Lower leg skin (tissue), 3 donors: ENCODE measurements around the gene SPATS1.

ENCODE experiments used
- POLR2A ChIP-seq, 2 donors: fragments of 450-650 bp; IDR thresholded peaks; one replicate each; pipeline ENCODE4 v1.6.1; 2016 to 2017; ENCODE audit warnings: antibody characterized with exemption in 2 of 2, mild to moderate bottlenecking in 1 of 2, moderate library complexity in 1 of 2
- TF ChIP-seq, protein P1 (sequence below), 3 donors: fragments of 450-650 bp; IDR thresholded peaks; one replicate each; pipeline ENCODE4 v1.5.1; 2016; ENCODE audit warnings: antibody characterized with exemption in 3 of 3, mild to moderate bottlenecking in 3 of 3, moderate library complexity in 2 of 3

DNA sequence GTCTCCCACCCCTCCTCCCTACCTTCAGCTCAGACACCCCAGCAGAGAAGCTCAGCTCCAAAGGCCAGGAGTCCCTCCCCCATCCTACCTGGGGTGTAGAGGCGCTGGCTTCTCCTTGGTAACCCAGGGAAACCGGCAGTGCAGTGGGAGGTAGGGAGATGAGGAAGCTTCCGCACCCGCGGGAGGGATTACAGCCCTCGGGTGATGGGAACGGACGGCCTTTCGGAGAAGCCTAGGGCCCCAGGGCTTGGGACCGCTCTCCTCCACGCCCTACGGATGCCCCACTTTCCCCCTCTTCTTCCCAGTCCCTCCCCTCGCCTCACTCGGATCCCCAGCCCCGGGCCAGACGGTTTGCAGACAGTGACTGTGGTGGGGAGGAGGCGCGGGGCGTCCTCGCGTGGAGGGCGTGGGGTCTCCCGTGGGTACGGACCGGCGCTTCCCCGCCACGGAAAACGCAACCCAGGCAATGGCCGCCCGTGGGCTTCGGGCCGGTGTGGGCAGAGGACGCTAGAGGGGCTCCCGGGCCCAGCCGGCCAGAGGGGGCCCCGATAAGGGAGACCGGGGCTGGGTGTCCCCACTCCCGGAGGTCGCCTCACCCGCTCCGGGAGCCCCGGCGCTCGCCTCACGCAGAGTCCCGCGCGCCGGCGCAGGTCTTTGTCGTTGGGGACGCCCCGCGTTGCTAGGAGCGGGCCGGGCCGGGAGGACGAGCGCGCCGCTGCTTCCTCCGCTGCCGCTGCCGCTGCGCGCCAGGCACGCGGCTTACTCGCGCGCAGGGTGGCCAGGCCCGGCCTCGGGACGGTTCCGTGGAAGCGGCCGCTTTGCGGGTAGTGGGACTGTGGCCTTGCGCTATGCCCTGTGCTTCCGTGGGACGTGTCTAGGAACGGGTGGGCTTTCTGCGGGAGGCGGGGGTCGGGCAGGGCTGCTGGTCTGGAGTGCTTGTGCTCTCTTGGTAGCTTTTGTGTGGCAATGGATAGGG, 45.1 kb upstream of the SPATS1 start:
- TF ChIP-seq, protein P1, sequence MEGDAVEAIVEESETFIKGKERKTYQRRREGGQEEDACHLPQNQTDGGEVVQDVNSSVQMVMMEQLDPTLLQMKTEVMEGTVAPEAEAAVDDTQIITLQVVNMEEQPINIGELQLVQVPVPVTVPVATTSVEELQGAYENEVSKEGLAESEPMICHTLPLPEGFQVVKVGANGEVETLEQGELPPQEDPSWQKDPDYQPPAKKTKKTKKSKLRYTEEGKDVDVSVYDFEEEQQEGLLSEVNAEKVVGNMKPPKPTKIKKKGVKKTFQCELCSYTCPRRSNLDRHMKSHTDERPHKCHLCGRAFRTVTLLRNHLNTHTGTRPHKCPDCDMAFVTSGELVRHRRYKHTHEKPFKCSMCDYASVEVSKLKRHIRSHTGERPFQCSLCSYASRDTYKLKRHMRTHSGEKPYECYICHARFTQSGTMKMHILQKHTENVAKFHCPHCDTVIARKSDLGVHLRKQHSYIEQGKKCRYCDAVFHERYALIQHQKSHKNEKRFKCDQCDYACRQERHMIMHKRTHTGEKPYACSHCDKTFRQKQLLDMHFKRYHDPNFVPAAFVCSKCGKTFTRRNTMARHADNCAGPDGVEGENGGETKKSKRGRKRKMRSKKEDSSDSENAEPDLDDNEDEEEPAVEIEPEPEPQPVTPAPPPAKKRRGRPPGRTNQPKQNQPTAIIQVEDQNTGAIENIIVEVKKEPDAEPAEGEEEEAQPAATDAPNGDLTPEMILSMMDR (IDR thresholded peaks at IDR 0.05), result no peak
- no peak for TF ChIP-seq POLR2A (IDR thresholded peaks at IDR 0.05)
